AG04450 (cell line): ENCODE results near the gene GLIS1. TPM values are rescaled to one million over a fixed set of nuclear protein-coding genes. Genes with fewer than 3 reads are reported as not detected.

ENCODE experiments used
- CTCF ChIA-PET: fragments of 300-600, 350-600 bp; formaldehyde crosslinking; extraction: SDS; loops from one replicate; lab custom pipeline; 2022; ENCODE audit warnings: antibody characterized with exemption, inconsistent platforms; lab: Charles Lee
- POLR2A ChIA-PET: fragments of 350-600 bp; formaldehyde crosslinking; extraction: SDS; loops from one replicate; lab custom pipeline; 2021; ENCODE audit warnings: antibody characterized with exemption, inconsistent platforms; lab: Yijun Ruan, JAX
- DNase-seq: peaks from one replicate; pipeline ENCODE4 v3.0.0-alpha.2; 2011; ENCODE audit warnings: low read depth, low spot score
- H3K27ac ChIP-seq: one replicate; pipeline ENCODE4 v1.5.1; 2012; ENCODE audit warnings: low read depth, low read length, control low read depth
- H3K27me3 ChIP-seq: one replicate; pipeline ENCODE4 v1.6.0; 2012; ENCODE audit warnings: low read length; ENCODE audit not compliant: control insufficient read depth, insufficient read depth
- H3K4me3 ChIP-seq: 2 replicates; pipeline ENCODE4 v1.5.1; 2011; ENCODE audit warnings: mild to moderate bottlenecking, low read depth, low read length, control low read depth
- H3K9me3 ChIP-seq: 2 replicates; pipeline ENCODE4 v1.5.1; 2012; ENCODE audit warnings: low read length; ENCODE audit not compliant: control insufficient read depth, insufficient read depth
- CTCF ChIP-seq: IDR thresholded peaks from 2 replicates; pipeline ENCODE4 v1.5.1; 2011; ENCODE audit warnings: low read depth, low read length, control low read depth, inconsistent platforms
- polyA plus RNA-seq: library from polyadenylated mRNA; depleted of rRNA; stranded (reverse); fragments of >200 nt; gene quantifications from 2 replicates; pipeline ENCODE4 v1.2.3, GENCODE V29; 2011

Gene GLIS1
- polyA plus RNA-seq, 1 experiment, result 0.77 TPM

DNA sequence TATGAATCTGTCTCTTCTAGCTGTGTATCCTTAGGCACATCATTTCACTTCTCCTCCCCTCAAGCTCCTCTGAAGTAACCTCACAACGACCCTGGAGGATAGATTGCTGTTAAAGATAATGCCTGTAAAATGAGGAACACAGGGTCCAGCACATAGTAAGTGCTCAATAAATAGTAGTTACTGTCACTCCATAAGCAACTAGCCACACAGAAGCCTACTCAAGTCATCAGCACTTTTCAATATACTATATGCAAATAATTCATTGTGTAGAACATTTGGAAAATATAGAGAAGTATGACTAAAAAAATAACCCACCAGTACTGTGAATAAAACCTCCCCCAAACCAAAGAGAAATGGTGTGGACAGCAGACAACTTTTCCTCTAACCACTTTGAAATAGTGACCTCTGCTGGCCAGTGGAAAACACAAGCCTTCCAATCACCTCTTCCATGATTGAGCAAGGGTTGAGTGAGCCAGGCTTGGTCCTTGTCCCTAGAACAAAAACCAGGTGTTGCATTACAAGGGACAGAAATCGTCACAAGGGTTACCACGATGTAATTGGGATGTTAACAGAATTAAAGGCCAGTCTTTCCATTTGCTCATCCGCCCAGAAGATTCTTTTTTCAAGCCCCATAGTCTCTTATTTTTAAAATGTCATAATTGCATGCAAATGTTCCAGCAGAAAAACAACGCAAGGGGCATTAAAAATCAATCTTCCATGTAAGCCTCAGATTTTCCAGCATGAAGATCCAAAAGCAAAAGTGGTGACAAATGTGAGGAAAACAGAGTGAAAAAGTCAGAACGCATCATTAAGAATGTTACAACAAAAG lies 15.7 kb upstream of the GLIS1 start:
- peak; percentile 80 for TF ChIP-seq CTCF
- ChIA-PET POLR2A (no interaction called here), CTCF (interaction anchor here (0.7 to 2.8 kb wide), 30 partner anchors 8 to 451 kb away, joined by 3 to 65 read pairs (median 4); partner anchors contain the start of gene DMRTB1)
- Histone ChIP-seq H3K4me3 (no peak overlapping the region), H3K27ac (no peak overlapping the region), H3K27me3 (no peaks in the 10 kb centered on the region), H3K9me3 (no peaks in the 10 kb centered on the region)
- DNase-seq, result no peak

- CTCF ChIA-PET, result interaction anchor here (0.6 to 2.6 kb wide), 3 partner anchors 11 to 474 kb away, joined by 4 to 65 read pairs (median 5); no protein-coding TSS in a partner anchor
- POLR2A ChIA-PET, result no interaction called here
These were observed 13.3 kb upstream of the GLIS1 start for GRCh38 chr1:53752281-53752680.

DNA sequence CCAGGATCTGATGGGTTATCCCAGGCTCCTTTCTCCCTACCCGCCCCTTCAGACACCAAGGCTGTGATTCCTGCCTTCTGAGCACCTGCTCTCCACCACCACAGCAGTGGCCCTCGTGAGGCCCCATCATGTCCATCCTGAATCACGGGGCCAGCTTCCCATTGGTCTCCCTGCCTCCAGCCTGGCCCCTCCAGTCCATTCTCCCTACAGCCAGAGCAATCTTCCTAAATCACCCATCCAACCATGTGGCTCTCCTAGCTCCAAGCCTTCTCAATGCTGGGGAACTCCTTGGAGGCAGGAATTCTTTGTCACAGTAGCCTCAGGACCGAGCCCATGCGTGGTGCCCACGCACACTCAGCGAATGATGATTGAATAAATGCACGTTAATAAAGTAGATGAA lies 8.9 kb upstream of the GLIS1 start:
- H3K4me3 ChIP-seq, result no peak overlapping the region
- CTCF ChIA-PET, result no interaction called here
- POLR2A ChIA-PET, result no interaction called here
- peaks cover 2% of the 10 kb centered on the region for H3K27me3 ChIP-seq
- no peak overlapping the region for H3K27ac ChIP-seq
- peaks cover 3% of the 10 kb centered on the region; the same call in 1 of the 2 replicates for H3K9me3 ChIP-seq
- no peak for DNase-seq
- TF ChIP-seq CTCF, result no peak

More at GRCh38 chr1:53752281-53752680, 13.3 kb upstream of the GLIS1 start:
- DNase-seq, result no peak
- no peak overlapping the region for H3K4me3 ChIP-seq
- peaks cover 2% of the 10 kb centered on the region for H3K27me3 ChIP-seq
- no peak overlapping the region for H3K27ac ChIP-seq
- TF ChIP-seq CTCF, result no peak
- H3K9me3 ChIP-seq, result no peaks in the 10 kb centered on the region

- DNase-seq, result no peak
- Histone ChIP-seq H3K27me3 (no peaks in the 10 kb centered on the region), H3K9me3 (peaks cover 4% of the 10 kb centered on the region), H3K4me3 (peak overlapping the region; percentile 7; the same call in 1 of the 2 replicates), H3K27ac (peak overlapping the region; percentile 77)
- TF ChIP-seq CTCF, result no peak
- ChIA-PET CTCF (interaction anchor here (0.6 to 0.9 kb wide), 4 partner anchors 12 to 15 kb away, joined by 3 to 5 read pairs (median 4); no protein-coding TSS in a partner anchor), POLR2A (no interaction called here)
These were observed 1.7 kb upstream of the GLIS1 start for GRCh38 chr1:53740621-53741105.
